SK-N-SH (cell line): Measurements from ENCODE around the gene SLIT1. TPM values are rescaled to one million over a fixed set of nuclear protein-coding genes. Genes with fewer than 3 reads are reported as not detected.

Source experiments
- CTCF ChIA-PET: fragments of 300-600, 350-600 bp; formaldehyde crosslinking; extraction: SDS; loops from one replicate; lab custom pipeline; 2021; lab: Yijun Ruan, JAX
- POLR2A ChIA-PET: fragments of 350-600 bp; sonication (Branson Sonifier 250); formaldehyde crosslinking; extraction: SDS; loops from one replicate; lab custom pipeline; 2020; ENCODE audit warnings: antibody characterized with exemption, inconsistent platforms; lab: Yijun Ruan, JAX
- DNase-seq: peaks from one replicate; pipeline ENCODE4 v3.0.0; 2012
- H2AFZ ChIP-seq: fragments of 200-600 bp; sonication (generic); 2 replicates; pipeline ENCODE4 v1.8.1; 2016; ENCODE audit warnings: antibody characterized with exemption, mild to moderate bottlenecking, low read depth
- H3F3A ChIP-seq: fragments of 200-600 bp; sonication (generic); replicated peaks from 2 replicates; pipeline ENCODE3; 2016; ENCODE audit warnings: antibody characterized with exemption, mild to moderate bottlenecking; ENCODE audit not compliant: insufficient read depth
- H3K27ac ChIP-seq, 2 experiments: fragments of 200-500 bp in 1 of 2; fragments of 200-600 bp in 1 of 2; sonication (Bioruptor generic) in 1 of 2; sonication (generic), shearing (Covaris generic) in 1 of 2; 2 replicates each; pipeline versions ENCODE4 v1.5.1 to v1.6.1; 2014 to 2016; ENCODE audit warnings: low read depth in 2 of 2, inconsistent platforms in 1 of 2, low read length in 1 of 2, mild to moderate bottlenecking in 1 of 2, mixed read lengths in 1 of 2
- H3K27me3 ChIP-seq: fragments of 200-600 bp; sonication (generic), shearing (Covaris generic); 2 replicates; pipeline ENCODE4 v1.6.1; 2016; ENCODE audit warnings: mixed run types; ENCODE audit not compliant: insufficient read depth
- H3K36me3 ChIP-seq, 2 experiments: fragments of 200-500 bp in 1 of 2; fragments of 200-600 bp in 1 of 2; sonication (Bioruptor generic) in 1 of 2; sonication (generic) in 1 of 2; replicated peaks in 1 of 2; 2 replicates each; pipeline versions ENCODE3 to v1.5.1; 2014 to 2016; ENCODE audit warnings: low read length in 1 of 2, mild to moderate bottlenecking in 1 of 2; ENCODE audit not compliant: insufficient read depth in 2 of 2, control insufficient read depth in 1 of 2
- H3K4me1 ChIP-seq, 2 experiments: fragments of 200-500 bp in 1 of 2; fragments of 200-600 bp in 1 of 2; sonication (Bioruptor generic) in 1 of 2; sonication (generic), shearing (Covaris generic) in 1 of 2; 2 replicates each; pipeline versions ENCODE4 v1.5.1 to v1.6.1; 2014 to 2016; ENCODE audit warnings: low read depth in 1 of 2, low read length in 1 of 2, mixed run types in 1 of 2; ENCODE audit not compliant: insufficient read depth in 2 of 2, control insufficient read depth in 1 of 2
- H3K4me2 ChIP-seq: fragments of 200-600 bp; sonication (generic), shearing (Covaris generic); 2 replicates; pipeline ENCODE4 v1.6.1; 2017; ENCODE audit warnings: mixed run types
- H3K4me3 ChIP-seq, 2 experiments: fragments of 200-500 bp in 1 of 2; fragments of 200-600 bp in 1 of 2; sonication (Bioruptor generic) in 1 of 2; sonication (generic), shearing (Covaris generic) in 1 of 2; 2 replicates each; pipeline versions ENCODE4 v1.5.1 to v1.8.1; 2014 to 2016; ENCODE audit warnings: low read depth in 2 of 2, inconsistent platforms in 1 of 2, low read length in 1 of 2, mild to moderate bottlenecking in 1 of 2, mixed read lengths in 1 of 2, moderate library complexity in 1 of 2
- H3K79me2 ChIP-seq: fragments of 200-600 bp; sonication (generic); 2 replicates; pipeline ENCODE4 v1.8.1; 2017; ENCODE audit warnings: mild to moderate bottlenecking; ENCODE audit not compliant: insufficient read depth
- H3K9ac ChIP-seq: fragments of 200-600 bp; sonication (generic); 2 replicates; pipeline ENCODE4 v1.6.1; 2017; ENCODE audit warnings: mixed run types
- H3K9me2 ChIP-seq: fragments of 200-600 bp; sonication (generic); 2 replicates; pipeline ENCODE4 v1.6.1; 2017; ENCODE audit warnings: mixed run types
- H3K9me3 ChIP-seq: fragments of 200-600 bp; sonication (generic); 2 replicates; pipeline ENCODE4 v1.6.1; 2017; ENCODE audit warnings: mixed run types, mild to moderate bottlenecking, moderate library complexity
- H4K20me1 ChIP-seq: fragments of 200-600 bp; sonication (generic); 2 replicates; pipeline ENCODE4 v1.6.1; 2017; ENCODE audit warnings: mild to moderate bottlenecking, mixed run types; ENCODE audit not compliant: insufficient read depth
- CHD2 ChIP-seq: fragments of 150-350 bp; IDR thresholded peaks from 2 replicates; pipeline ENCODE4 v1.6.1; 2018; ENCODE audit warnings: low read length; ENCODE audit not compliant: partially characterized antibody
- CTCF ChIP-seq: fragments of 200-600 bp; sonication (generic); IDR thresholded peaks from 2 replicates; pipeline ENCODE4 v1.6.1; 2017; ENCODE audit warnings: antibody characterized with exemption, mild to moderate bottlenecking, moderate library complexity
- ELF1 ChIP-seq: IDR thresholded peaks from 2 replicates; pipeline ENCODE4 v1.4.0; 2012
- EP300 ChIP-seq, 2 experiments: IDR thresholded peaks; 2 replicates each; pipeline versions ENCODE4 v1.4.0 to v1.6.1; 2012; ENCODE audit warnings: borderline replicate concordance in 1 of 2, low read depth in 1 of 2, low read length in 1 of 2
- FOXJ3 ChIP-seq: sonication (generic); formaldehyde crosslinking; IDR thresholded peaks from 2 replicates; pipeline ENCODE4 v1.5.1; 2020; ENCODE audit warnings: mild to moderate bottlenecking, missing genetic modification reagents
- NFIC ChIP-seq: IDR thresholded peaks from 2 replicates; pipeline ENCODE4 v1.4.0; 2012; ENCODE audit warnings: borderline replicate concordance
- NRF1 ChIP-seq: IDR thresholded peaks from 2 replicates; pipeline ENCODE4 v1.6.1; 2012; ENCODE audit warnings: low read depth, mild to moderate bottlenecking, low read length
- RAD21 ChIP-seq: IDR thresholded peaks from 2 replicates; pipeline ENCODE4 v1.6.1; 2012; ENCODE audit warnings: mild to moderate bottlenecking, low read length
- RCOR1 ChIP-seq: fragments of 150-350 bp; IDR thresholded peaks from 2 replicates; pipeline ENCODE4 v1.6.1; 2017; ENCODE audit warnings: antibody characterized with exemption, low read length
- SIN3A ChIP-seq: IDR thresholded peaks from 2 replicates; pipeline ENCODE4 v1.6.1; 2012; ENCODE audit warnings: low read depth, mild to moderate bottlenecking, low read length, moderate library complexity, borderline replicate concordance
- SMC3 ChIP-seq: IDR thresholded peaks from 2 replicates; pipeline ENCODE4 v1.6.1; 2012; ENCODE audit warnings: low read depth, low read length, improper control_type of control experiment
- TEAD4 ChIP-seq: IDR thresholded peaks from 2 replicates; pipeline ENCODE4 v1.4.0; 2012; ENCODE audit warnings: mild to moderate bottlenecking, borderline replicate concordance; ENCODE audit not compliant: insufficient read depth
- USF1 ChIP-seq: IDR thresholded peaks from 2 replicates; pipeline ENCODE4 v1.4.0; 2012; ENCODE audit warnings: low read depth, borderline replicate concordance
- USF2 ChIP-seq: fragments of 150-350 bp; IDR thresholded peaks from 2 replicates; pipeline ENCODE4 v1.6.1; 2017; ENCODE audit warnings: antibody characterized with exemption, low read length, low read depth, borderline replicate concordance
- YY1 ChIP-seq: IDR thresholded peaks from 2 replicates; pipeline ENCODE4 v1.4.0; 2012; ENCODE audit warnings: low read depth, mild to moderate bottlenecking
- WGBS: methylation state at CpG from one replicate; pipeline ENCODE4 v1.1.6; 2017; ENCODE audit warnings: low lambda C conversion rate; 5-methylcytosine and 5-hydroxymethylcytosine counted together
- polyA plus RNA-seq, 3 experiments: library from polyadenylated mRNA; depleted of rRNA; stranded (reverse); fragments of >200 nt; gene quantifications; 2 replicates each; pipeline ENCODE4 v1.2.3, GENCODE V29; 2012

Gene SLIT1
- polyA plus RNA-seq, 1 of the 3 experiments (the other 2 are of a cell fraction), result 0.05 TPM

GRCh38 chr10:97211229-97211628 is 25.5 kb upstream of the SLIT1 start:
- H3F3A ChIP-seq, result no peaks in the 10 kb centered on the region
- no peak overlapping the region for H3K4me2 ChIP-seq
- H4K20me1 ChIP-seq, result no peaks in the 10 kb centered on the region
- no peak overlapping the region for H3K9ac ChIP-seq
- TF ChIP-seq TEAD4, result no peak
- TF ChIP-seq ELF1, result no peak
- no peak for TF ChIP-seq RCOR1
- TF ChIP-seq USF2, result no peak
- TF ChIP-seq NFIC, result no peak
- no peak for TF ChIP-seq CHD2
- no peak for TF ChIP-seq YY1
- TF ChIP-seq EP300 (IDR thresholded peaks at IDR 0.05; ENCODE audit: borderline replicate concordance in 1 of 2, low read depth in 1 of 2, low read length in 1 of 2), result no peak
- no peak overlapping the region for H3K4me3 ChIP-seq
- CTCF ChIA-PET, result interaction anchor here (0.6 to 22.9 kb wide), 45 partner anchors 9 to 825 kb away, joined by 3 to 894 read pairs (median 6); partner anchors contain the start of gene SLIT1
- no peaks in the 10 kb centered on the region for H3K27me3 ChIP-seq
- H3K36me3 ChIP-seq, result no peaks in the 10 kb centered on the region
- H3K9me3 ChIP-seq, result no peaks in the 10 kb centered on the region
- 77% methylated on average over 8 of the region's 9 CpGs for WGBS
- no peaks in the 10 kb centered on the region for H3K9me2 ChIP-seq
- no peaks in the 10 kb centered on the region for H3K79me2 ChIP-seq
- POLR2A ChIA-PET, result interaction anchor here (0.8 to 1.3 kb wide), 2 partner anchors 130 to 139 kb away, joined by 3 to 5 read pairs; no protein-coding TSS in a partner anchor
- H3K4me1 ChIP-seq, result no peaks in the 10 kb centered on the region
- no peak for DNase-seq
- H3K27ac ChIP-seq, result no peak overlapping the region
- H2AFZ ChIP-seq, result no peak overlapping the region

- Histone ChIP-seq H3K4me3 (no peak overlapping the region; a peak in 1 of 4 replicates), H2AFZ (no peak overlapping the region), H3K4me1 (no peaks in the 10 kb centered on the region), H3K79me2 (no peaks in the 10 kb centered on the region), H3K27ac (no peak overlapping the region), H4K20me1 (no peaks in the 10 kb centered on the region), H3K27me3 (no peaks in the 10 kb centered on the region), H3K9me3 (no peaks in the 10 kb centered on the region), H3K36me3 (no peaks in the 10 kb centered on the region), H3K9ac (no peak overlapping the region), H3F3A (no peaks in the 10 kb centered on the region), H3K4me2 (no peak overlapping the region), H3K9me2 (no peaks in the 10 kb centered on the region)
- TF ChIP-seq SIN3A (no peak), SMC3 (peak; percentile 95), USF2 (peak; percentile 31; the same call in 1 of the 2 replicates), NRF1 (0 out of 2 replicates have a peak, but pooled peaks have one; percentile 18), USF1 (peak; percentile 38; the same call in 1 of the 2 replicates), RAD21 (peak; percentile 94), CTCF (peak; percentile 97), RCOR1 (peak; percentile 26; the same call in 1 of the 2 replicates), FOXJ3 (CRISPR knock-in tag) (no peak)
- POLR2A ChIA-PET, result interaction anchor here (0.8 to 1.3 kb wide), 2 partner anchors 129 to 138 kb away, joined by 3 to 5 read pairs; no protein-coding TSS in a partner anchor
- WGBS, result 4% methylated on average over 8 of the region's 8 CpGs
- CTCF ChIA-PET, result interaction anchor here (0.6 to 22.9 kb wide), 55 partner anchors 10 to 824 kb away, joined by 3 to 894 read pairs (median 6); partner anchors contain the start of gene SLIT1
- DNase-seq, result peak; percentile 86
Observed at GRCh38 chr10:97210543-97210960, 24.8 kb upstream of the SLIT1 start.
